ENCODE measurements around the gene CCDC91.

The CCDC91 gene

GRCh38 chr12:28570811-28571210 lies 380.6 kb downstream of the CCDC91 start:
- TF ChIP-seq GABPA (IDR thresholded peaks at IDR 0.05; ENCODE audit: low read depth) (no peak), SPI1 (IDR thresholded peaks at IDR 0.05; ENCODE audit: borderline replicate concordance, low read depth) (no peak), CTCF (IDR thresholded peaks at IDR 0.05; ENCODE audit: insufficient read depth, low read length) (no peak), REST (IDR thresholded peaks at IDR 0.05; ENCODE audit: insufficient replicate concordance, low read depth) (no peak), POLR2AphosphoS5 (IDR thresholded peaks at IDR 0.05; ENCODE audit: low read depth) (no peak)
- no peak overlapping the region for H3K27ac ChIP-seq (replicated peaks)
- no peaks in the 10 kb centered on the region for H3K27me3 ChIP-seq (ENCODE audit: insufficient read depth, poor library complexity, severe bottlenecking)
- H3K4me3 ChIP-seq (replicated peaks; ENCODE audit: insufficient read depth, low read length) = no peak overlapping the region
- DNase-seq (ENCODE audit: low read depth in 1 of 2, low spot score in 1 of 2) = no peak

- H3K27me3 ChIP-seq (ENCODE audit: insufficient read depth, poor library complexity, severe bottlenecking) = no peaks in the 10 kb centered on the region
These were observed 384.7 kb downstream of the CCDC91 start for GRCh38 chr12:28574746-28575592.

More at GRCh38 chr12:28574746-28575592, 384.7 kb downstream of the CCDC91 start:
- no peak for TF ChIP-seq REST (IDR thresholded peaks at IDR 0.05; ENCODE audit: insufficient replicate concordance, low read depth)
- no peak for TF ChIP-seq CTCF (IDR thresholded peaks at IDR 0.05; ENCODE audit: insufficient read depth, low read length)
- TF ChIP-seq GABPA (IDR thresholded peaks at IDR 0.05; ENCODE audit: low read depth) = no peak
- TF ChIP-seq POLR2AphosphoS5 (IDR thresholded peaks at IDR 0.05; ENCODE audit: low read depth) = no peak
- TF ChIP-seq SPI1 (IDR thresholded peaks at IDR 0.05; ENCODE audit: borderline replicate concordance, low read depth) = no peak
- Histone ChIP-seq H3K27ac (replicated peaks) (no peak overlapping the region), H3K4me3 (replicated peaks; ENCODE audit: insufficient read depth, low read length) (no peak overlapping the region)
- DNase-seq (ENCODE audit: low read depth in 1 of 2, low spot score in 1 of 2) = no peak
